Measurements from ENCODE around the gene BCO1.

BCO1 gene

DNA sequence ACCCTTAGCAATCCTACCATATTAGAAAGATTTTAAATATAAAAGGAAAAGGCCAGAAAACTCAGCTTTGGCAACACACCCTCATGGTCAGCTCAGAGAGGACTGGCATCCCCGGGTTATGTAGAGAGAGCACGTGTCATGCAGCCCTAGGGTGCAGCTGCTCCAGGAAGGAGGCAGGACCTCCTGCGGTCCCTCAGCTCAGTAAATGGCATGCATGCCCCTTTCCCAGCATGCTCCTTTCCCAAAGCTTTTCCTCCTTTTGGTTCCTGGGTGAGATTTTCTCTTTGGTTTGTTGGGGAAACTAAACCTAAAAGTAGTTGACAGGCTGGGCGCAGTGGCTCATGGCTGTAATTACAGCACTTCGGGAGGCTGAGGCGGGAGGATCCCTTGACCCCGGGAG, 80.2 kb downstream of the BCO1 start:
- TF ChIP-seq, protein P1, sequence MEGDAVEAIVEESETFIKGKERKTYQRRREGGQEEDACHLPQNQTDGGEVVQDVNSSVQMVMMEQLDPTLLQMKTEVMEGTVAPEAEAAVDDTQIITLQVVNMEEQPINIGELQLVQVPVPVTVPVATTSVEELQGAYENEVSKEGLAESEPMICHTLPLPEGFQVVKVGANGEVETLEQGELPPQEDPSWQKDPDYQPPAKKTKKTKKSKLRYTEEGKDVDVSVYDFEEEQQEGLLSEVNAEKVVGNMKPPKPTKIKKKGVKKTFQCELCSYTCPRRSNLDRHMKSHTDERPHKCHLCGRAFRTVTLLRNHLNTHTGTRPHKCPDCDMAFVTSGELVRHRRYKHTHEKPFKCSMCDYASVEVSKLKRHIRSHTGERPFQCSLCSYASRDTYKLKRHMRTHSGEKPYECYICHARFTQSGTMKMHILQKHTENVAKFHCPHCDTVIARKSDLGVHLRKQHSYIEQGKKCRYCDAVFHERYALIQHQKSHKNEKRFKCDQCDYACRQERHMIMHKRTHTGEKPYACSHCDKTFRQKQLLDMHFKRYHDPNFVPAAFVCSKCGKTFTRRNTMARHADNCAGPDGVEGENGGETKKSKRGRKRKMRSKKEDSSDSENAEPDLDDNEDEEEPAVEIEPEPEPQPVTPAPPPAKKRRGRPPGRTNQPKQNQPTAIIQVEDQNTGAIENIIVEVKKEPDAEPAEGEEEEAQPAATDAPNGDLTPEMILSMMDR (IDR thresholded peaks at IDR 0.05; ENCODE audit: extremely low read depth, insufficient read depth, missing control alignments) = no peak
- no peak for DNase-seq (ENCODE audit: low spot score)
- in situ Hi-C loops (cut with MboI; ENCODE audit: low pct_unique_long_range_greater_than_20kb, low sequenced_read_pairs, unreplicated experiment) = no loop called here

DNA sequence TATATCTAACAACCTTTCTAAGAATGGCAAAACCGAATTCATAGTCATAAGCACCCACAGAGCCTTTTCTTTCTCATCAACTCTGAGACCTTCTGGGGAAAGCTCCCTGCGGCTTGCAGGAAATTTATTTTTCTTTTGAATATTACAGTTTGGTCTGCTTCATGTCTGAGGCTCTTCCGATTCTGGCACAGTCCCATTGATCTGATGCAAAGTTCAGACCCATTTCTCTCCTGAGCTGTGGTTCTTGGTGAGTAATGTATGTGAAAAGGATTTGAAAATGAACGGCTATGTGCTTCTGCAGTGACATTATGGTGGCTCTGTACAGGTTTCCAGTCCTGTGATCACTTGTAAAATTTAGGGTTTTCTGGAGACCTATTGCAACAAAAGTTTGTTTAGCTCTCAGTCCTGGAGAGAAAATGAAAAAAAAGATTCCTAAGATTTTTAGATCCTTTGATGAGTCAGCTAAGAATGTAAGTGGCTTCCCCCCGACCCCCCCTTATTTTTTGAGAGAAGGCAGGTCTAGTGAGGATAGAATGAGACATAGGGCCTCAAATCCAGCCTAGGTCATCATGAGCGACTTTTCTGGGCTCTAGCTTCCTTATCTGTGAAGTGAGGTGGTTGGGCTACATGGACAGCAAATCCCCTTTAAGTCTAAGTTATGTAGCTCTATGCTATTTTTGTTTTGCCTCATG, 80.9 kb downstream of the BCO1 start:
- no peak for DNase-seq (ENCODE audit: low spot score)
- in situ Hi-C loops (cut with MboI; ENCODE audit: low pct_unique_long_range_greater_than_20kb, low sequenced_read_pairs, unreplicated experiment) = no loop called here
- TF ChIP-seq, protein P1 (IDR thresholded peaks at IDR 0.05; ENCODE audit: extremely low read depth, insufficient read depth, missing control alignments) = no peak

DNA sequence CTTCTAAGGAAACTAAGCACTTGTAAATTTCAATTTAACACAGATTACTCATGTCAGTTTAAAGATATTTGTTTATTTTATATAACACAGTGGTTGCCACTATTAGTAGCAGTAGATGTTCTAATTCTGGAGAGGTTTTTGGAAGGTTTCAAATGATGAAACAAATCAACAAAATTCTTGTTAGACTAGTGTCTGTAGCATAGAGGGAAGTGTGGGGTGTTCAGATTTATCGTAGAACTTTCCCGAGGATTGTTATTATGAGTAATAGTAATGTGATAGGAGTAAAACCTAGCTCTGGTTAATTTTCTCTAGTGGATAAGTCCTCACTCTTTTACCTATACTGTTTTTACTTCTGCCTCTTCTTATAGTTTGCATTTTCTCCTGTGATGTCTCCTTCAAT, 82.5 kb downstream of the BCO1 start:
- TF ChIP-seq, protein P1 (IDR thresholded peaks at IDR 0.05; ENCODE audit: extremely low read depth, insufficient read depth, missing control alignments) = no peak
- in situ Hi-C loops (cut with MboI; ENCODE audit: low pct_unique_long_range_greater_than_20kb, low sequenced_read_pairs, unreplicated experiment) = no loop called here
- DNase-seq (ENCODE audit: low spot score) = no peak

DNA sequence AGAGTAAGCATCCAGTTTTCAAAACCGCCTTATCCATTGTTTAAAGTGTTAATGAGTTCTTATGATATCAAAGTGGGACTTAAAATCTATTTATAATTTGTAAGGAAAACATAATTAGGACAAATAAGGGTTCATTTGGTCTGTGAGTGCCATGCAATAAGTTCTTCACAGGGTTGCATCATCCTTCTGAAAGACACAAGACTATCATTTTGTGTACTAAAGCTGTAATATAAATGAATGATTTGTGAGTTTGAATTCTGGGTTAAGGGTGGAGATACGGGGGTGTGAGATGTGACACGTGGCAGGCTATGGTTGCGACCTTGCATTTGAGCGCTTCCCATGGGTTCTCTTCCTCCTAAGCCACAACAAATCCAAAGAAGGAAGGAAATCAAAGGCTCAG, 83.0 kb downstream of the BCO1 start:
- in situ Hi-C loops (cut with MboI; ENCODE audit: low pct_unique_long_range_greater_than_20kb, low sequenced_read_pairs, unreplicated experiment) = no loop called here
- TF ChIP-seq, protein P1 (IDR thresholded peaks at IDR 0.05; ENCODE audit: extremely low read depth, insufficient read depth, missing control alignments) = no peak
- no peak for DNase-seq (ENCODE audit: low spot score)

DNA sequence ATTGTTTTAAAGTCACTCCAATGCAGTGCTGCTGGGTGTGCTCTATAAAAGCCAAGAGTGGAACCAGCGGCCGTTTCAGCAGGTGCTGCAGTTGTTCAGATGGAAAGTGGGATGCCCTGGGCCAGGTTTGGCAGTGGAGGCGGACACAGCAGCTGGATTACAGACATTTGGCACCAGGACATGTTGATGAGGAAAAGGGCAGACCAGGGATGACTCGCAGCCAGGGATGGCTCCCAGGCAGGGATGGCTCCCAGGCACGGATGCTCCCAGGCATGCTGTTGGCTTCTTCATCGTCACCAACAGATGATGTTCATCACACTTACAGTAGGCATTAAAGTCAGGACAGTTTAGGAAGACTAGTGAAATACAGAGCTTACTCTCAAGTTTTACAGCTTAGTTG, 86.3 kb downstream of the BCO1 start:
- DNase-seq (ENCODE audit: low spot score) = no peak
- TF ChIP-seq, protein P1 (IDR thresholded peaks at IDR 0.05; ENCODE audit: extremely low read depth, insufficient read depth, missing control alignments) = no peak
- in situ Hi-C loops (cut with MboI; ENCODE audit: low pct_unique_long_range_greater_than_20kb, low sequenced_read_pairs, unreplicated experiment) = no loop called here

DNA sequence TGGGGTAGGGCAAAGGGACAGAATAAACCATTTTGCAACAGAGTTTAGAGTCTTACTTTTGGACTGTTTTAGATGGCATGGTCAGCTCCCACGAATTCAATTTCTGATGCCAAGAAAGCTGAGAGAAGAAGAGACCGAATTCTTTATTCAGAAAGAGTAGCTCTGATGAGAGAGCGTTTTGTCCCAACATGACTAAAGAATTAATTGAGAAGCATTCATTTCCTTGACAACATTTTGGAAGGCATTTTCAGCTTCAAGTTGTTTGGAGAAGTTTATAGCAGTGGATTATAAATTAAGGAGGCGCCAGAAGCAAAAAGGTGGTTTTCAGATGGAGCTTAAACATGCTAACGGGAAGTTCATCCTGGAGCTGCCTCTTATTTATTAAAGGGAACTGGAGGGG, 88.5 kb downstream of the BCO1 start:
- in situ Hi-C loops (cut with MboI; ENCODE audit: low pct_unique_long_range_greater_than_20kb, low sequenced_read_pairs, unreplicated experiment) = no loop called here

More for the DNA sequence above, 88.5 kb downstream of the BCO1 start:
- TF ChIP-seq, protein P1 (IDR thresholded peaks at IDR 0.05; ENCODE audit: extremely low read depth, insufficient read depth, missing control alignments) = no peak
- DNase-seq (ENCODE audit: low spot score) = no peak

Measured in GM13977 (cell line).